ES-I3 (cell line): ENCODE results near the gene KREMEN1.

Source experiments
- H3K36me3 ChIP-seq: 2 replicates; pipeline ENCODE4 v1.6.1; 2013; ENCODE audit warnings: mild to moderate bottlenecking, low read length, control low read depth, moderate library complexity; ENCODE audit not compliant: insufficient read depth
- H3K4me1 ChIP-seq: 2 replicates; pipeline ENCODE4 v1.6.1; 2013; ENCODE audit warnings: mild to moderate bottlenecking, control low read depth, low read length; ENCODE audit not compliant: insufficient read depth
- H3K9ac ChIP-seq: 2 replicates; pipeline ENCODE4 v1.6.1; 2013; ENCODE audit warnings: low read depth, mild to moderate bottlenecking, low read length, moderate library complexity
- H3K9me3 ChIP-seq: 2 replicates; pipeline ENCODE4 v1.6.1; 2013; ENCODE audit warnings: mild to moderate bottlenecking, low read length, moderate library complexity; ENCODE audit not compliant: control insufficient read depth, insufficient read depth

Gene KREMEN1

GRCh38 chr22:29165321-29166060 lies 92.7 kb downstream of the KREMEN1 start:
- H3K36me3 ChIP-seq, result no peaks in the 10 kb centered on the region
- no peaks in the 10 kb centered on the region for H3K4me1 ChIP-seq
- no peaks in the 10 kb centered on the region for H3K9me3 ChIP-seq
- H3K9ac ChIP-seq, result no peak overlapping the region

GRCh38 chr22:29166180-29166579 lies 93.3 kb downstream of the KREMEN1 start:
- H3K4me1 ChIP-seq, result no peaks in the 10 kb centered on the region
- H3K9ac ChIP-seq, result no peak overlapping the region
- no peaks in the 10 kb centered on the region for H3K36me3 ChIP-seq
- no peaks in the 10 kb centered on the region for H3K9me3 ChIP-seq

- no peaks in the 10 kb centered on the region for H3K4me1 ChIP-seq
- H3K9me3 ChIP-seq, result no peaks in the 10 kb centered on the region
- H3K36me3 ChIP-seq, result no peaks in the 10 kb centered on the region
- no peak overlapping the region for H3K9ac ChIP-seq
These were observed 94.4 kb downstream of the KREMEN1 start for GRCh38 chr22:29167032-29167911.

GRCh38 chr22:29171721-29172120 lies 98.9 kb downstream of the KREMEN1 start:
- Histone ChIP-seq H3K9me3 (no peaks in the 10 kb centered on the region; the same call in 1 of the 2 replicates), H3K36me3 (no peaks in the 10 kb centered on the region), H3K4me1 (no peaks in the 10 kb centered on the region), H3K9ac (no peak overlapping the region)

GRCh38 chr22:29172216-29172615 lies 99.4 kb downstream of the KREMEN1 start:
- Histone ChIP-seq H3K9me3 (no peaks in the 10 kb centered on the region; the same call in 1 of the 2 replicates), H3K36me3 (no peaks in the 10 kb centered on the region), H3K9ac (no peak overlapping the region), H3K4me1 (no peaks in the 10 kb centered on the region)

GRCh38 chr22:29175312-29175835 lies 102.5 kb downstream of the KREMEN1 start:
- no peaks in the 10 kb centered on the region for H3K36me3 ChIP-seq
- no peaks in the 10 kb centered on the region for H3K4me1 ChIP-seq
- no peaks in the 10 kb centered on the region; the same call in 1 of the 2 replicates for H3K9me3 ChIP-seq
- H3K9ac ChIP-seq, result no peak overlapping the region

- Histone ChIP-seq H3K9ac (no peak overlapping the region), H3K4me1 (no peaks in the 10 kb centered on the region), H3K36me3 (no peaks in the 10 kb centered on the region), H3K9me3 (no peaks in the 10 kb centered on the region)
These were observed 111.4 kb downstream of the KREMEN1 start for GRCh38 chr22:29183971-29184848.

- H3K9me3 ChIP-seq, result no peaks in the 10 kb centered on the region
- no peak overlapping the region for H3K9ac ChIP-seq
- no peaks in the 10 kb centered on the region for H3K36me3 ChIP-seq
- H3K4me1 ChIP-seq, result no peaks in the 10 kb centered on the region
These were observed 112.1 kb downstream of the KREMEN1 start for GRCh38 chr22:29184849-29185490.

- Histone ChIP-seq H3K9me3 (no peaks in the 10 kb centered on the region), H3K9ac (no peak overlapping the region), H3K36me3 (no peaks in the 10 kb centered on the region), H3K4me1 (no peaks in the 10 kb centered on the region)
These were observed 113.5 kb downstream of the KREMEN1 start for GRCh38 chr22:29186302-29186701.

- Histone ChIP-seq H3K9ac (no peak overlapping the region), H3K4me1 (no peaks in the 10 kb centered on the region), H3K36me3 (no peaks in the 10 kb centered on the region), H3K9me3 (no peaks in the 10 kb centered on the region)
These were observed 115.0 kb downstream of the KREMEN1 start for GRCh38 chr22:29187831-29188230.

GRCh38 chr22:29190051-29190450 lies 117.2 kb downstream of the KREMEN1 start:
- H3K4me1 ChIP-seq, result no peaks in the 10 kb centered on the region
- no peak overlapping the region for H3K9ac ChIP-seq
- H3K36me3 ChIP-seq, result no peaks in the 10 kb centered on the region

GRCh38 chr22:29190918-29191317 lies 118.1 kb downstream of the KREMEN1 start:
- Histone ChIP-seq H3K36me3 (no peaks in the 10 kb centered on the region), H3K9me3 (no peaks in the 10 kb centered on the region; the same call in 1 of the 2 replicates), H3K4me1 (no peaks in the 10 kb centered on the region; the same call in 1 of the 2 replicates), H3K9ac (no peak overlapping the region)

More at GRCh38 chr22:29190051-29190450, 117.2 kb downstream of the KREMEN1 start:
- H3K9me3 ChIP-seq, result no peaks in the 10 kb centered on the region; the same call in 1 of the 2 replicates

GRCh38 chr22:29193021-29193420 lies 120.2 kb downstream of the KREMEN1 start:
- H3K9ac ChIP-seq, result no peak overlapping the region
- no peaks in the 10 kb centered on the region; the same call in 1 of the 2 replicates for H3K4me1 ChIP-seq
- H3K9me3 ChIP-seq, result no peaks in the 10 kb centered on the region; the same call in 1 of the 2 replicates
- H3K36me3 ChIP-seq, result no peaks in the 10 kb centered on the region
